GM19455 (cell line): Measurements from ENCODE around the gene SRD5A2.
"Not testable (repeated sequence)": the region's sequence is repeated elsewhere in the genome, so short reads cannot be mapped to it uniquely, and the experiment has no call there.

Experiments
- ATAC-seq: cut with Tn5 transposase; IDR thresholded peaks from one replicate; pipeline ENCODE4 v1.9.1; 2021; ENCODE audit not compliant: unreplicated experiment

The SRD5A2 gene

GRCh38 chr2:31534636-31535035 is 46.1 kb downstream of the SRD5A2 start:
- ATAC-seq, result no peak

- no peak for ATAC-seq
These were observed 47.7 kb downstream of the SRD5A2 start for GRCh38 chr2:31533036-31533435.

GRCh38 chr2:31531101-31531500 is 49.6 kb downstream of the SRD5A2 start:
- ATAC-seq, result no peak

- no peak for ATAC-seq
These were observed 51.5 kb downstream of the SRD5A2 start for GRCh38 chr2:31529256-31529655.

GRCh38 chr2:31528823-31529222 is 51.9 kb downstream of the SRD5A2 start:
- no peak for ATAC-seq

- no peak for ATAC-seq
These were observed 53.6 kb downstream of the SRD5A2 start for GRCh38 chr2:31526946-31527732.

- ATAC-seq, result no peak
These were observed 54.9 kb downstream of the SRD5A2 start for GRCh38 chr2:31525876-31526275.

GRCh38 chr2:31524592-31524991 is 56.1 kb downstream of the SRD5A2 start:
- ATAC-seq, result no peak

- no peak for ATAC-seq
These were observed 56.8 kb downstream of the SRD5A2 start for GRCh38 chr2:31523871-31524492.

GRCh38 chr2:31522786-31523185 is 58.0 kb downstream of the SRD5A2 start:
- ATAC-seq, result no peak

GRCh38 chr2:31517442-31518203 is 63.1 kb downstream of the SRD5A2 start:
- no peak for ATAC-seq

GRCh38 chr2:31515586-31515985 is 65.2 kb downstream of the SRD5A2 start:
- ATAC-seq, result no peak

- no peak for ATAC-seq
These were observed 67.2 kb downstream of the SRD5A2 start for GRCh38 chr2:31513553-31513952.

GRCh38 chr2:31511376-31511775 is 69.4 kb downstream of the SRD5A2 start:
- ATAC-seq, result no peak

GRCh38 chr2:31505111-31505510 is 75.6 kb downstream of the SRD5A2 start:
- ATAC-seq, result no peak

- ATAC-seq, result no peak
These were observed 76.4 kb downstream of the SRD5A2 start for GRCh38 chr2:31504311-31504710.

- ATAC-seq, result not testable (repeated sequence)
These were observed 84.3 kb downstream of the SRD5A2 start for GRCh38 chr2:31496451-31496874.

- not testable (repeated sequence) for ATAC-seq
These were observed 91.4 kb downstream of the SRD5A2 start for GRCh38 chr2:31489339-31489738.

- no peak for ATAC-seq
These were observed 97.5 kb downstream of the SRD5A2 start for GRCh38 chr2:31483246-31483645.

GRCh38 chr2:31476511-31477180 is 104.1 kb downstream of the SRD5A2 start:
- ATAC-seq, result no peak

- ATAC-seq, result no peak
These were observed 105.0 kb downstream of the SRD5A2 start for GRCh38 chr2:31475692-31476091.
